ENCODE results near the gene CHCHD4. TPM values are rescaled to one million over a fixed set of nuclear protein-coding genes. Genes with fewer than 3 reads are reported as not detected.

The CHCHD4 gene
- total and polyA plus RNA-seq, 2 experiments from 2014 or later = 31.1 to 39.2 TPM

DNA sequence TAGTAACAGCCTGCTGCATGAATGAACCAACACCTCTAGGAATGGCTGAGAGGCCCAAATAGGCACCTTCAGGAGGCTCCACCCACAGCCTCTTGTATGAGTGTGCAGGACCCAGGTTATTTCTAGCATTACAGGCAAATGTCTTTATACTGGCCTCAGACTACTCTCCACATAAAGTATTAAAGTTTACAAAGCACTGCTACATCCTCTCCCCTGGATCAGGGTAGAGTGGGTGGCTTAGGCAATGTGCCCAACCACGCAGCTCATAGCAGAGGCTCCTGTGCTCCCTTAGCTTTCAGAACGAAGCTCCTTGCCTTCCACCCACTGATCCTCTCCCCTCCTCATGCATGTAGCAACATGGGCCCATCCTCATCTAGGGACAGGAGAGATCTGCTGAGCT lies 16.5 kb upstream of the CHCHD4 start:
- no peak overlapping the region for H3K27ac Mint-ChIP-seq
- TF ChIP-seq ZNF114 (CRISPR knock-in tag; IDR thresholded peaks at IDR 0.05) (no peak), EZH2phosphoT487 (IDR thresholded peaks at IDR 0.05; ENCODE audit: unreplicated experiment) (no peak), POLR2AphosphoS5 (IDR thresholded peaks at IDR 0.05; ENCODE audit: low read depth) (no peak), JUNB (IDR thresholded peaks at IDR 0.05; ENCODE audit: unreplicated experiment) (no peak), CREB1 (CRISPR knock-in tag; IDR thresholded peaks at IDR 0.05; ENCODE audit: low read depth) (no peak), EZH2 (IDR thresholded peaks at IDR 0.05; ENCODE audit: low read depth, unreplicated experiment) (no peak), STAT1 (IDR thresholded peaks at IDR 0.05; ENCODE audit: unreplicated experiment) (no peak), ZNF331 (CRISPR knock-in tag; IDR thresholded peaks at IDR 0.05; ENCODE audit: low read depth) (no peak), CTCF (conservative IDR thresholded peaks at IDR 0.05; ENCODE audit: low read depth in 2 of 2) (no peak), REST (IDR thresholded peaks at IDR 0.05; ENCODE audit: unreplicated experiment) (no peak), NANOG (IDR thresholded peaks at IDR 0.05; ENCODE audit: borderline replicate concordance) (no peak), ZNF462 (CRISPR knock-in tag; IDR thresholded peaks at IDR 0.05) (no peak)
- TF ChIP-seq, protein P1, sequence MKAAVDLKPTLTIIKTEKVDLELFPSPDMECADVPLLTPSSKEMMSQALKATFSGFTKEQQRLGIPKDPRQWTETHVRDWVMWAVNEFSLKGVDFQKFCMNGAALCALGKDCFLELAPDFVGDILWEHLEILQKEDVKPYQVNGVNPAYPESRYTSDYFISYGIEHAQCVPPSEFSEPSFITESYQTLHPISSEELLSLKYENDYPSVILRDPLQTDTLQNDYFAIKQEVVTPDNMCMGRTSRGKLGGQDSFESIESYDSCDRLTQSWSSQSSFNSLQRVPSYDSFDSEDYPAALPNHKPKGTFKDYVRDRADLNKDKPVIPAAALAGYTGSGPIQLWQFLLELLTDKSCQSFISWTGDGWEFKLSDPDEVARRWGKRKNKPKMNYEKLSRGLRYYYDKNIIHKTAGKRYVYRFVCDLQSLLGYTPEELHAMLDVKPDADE (IDR thresholded peaks at IDR 0.05) = no peak
- Histone ChIP-seq H3K79me2 (replicated peaks; ENCODE audit: insufficient read depth) (no peaks in the 10 kb centered on the region), H3K27me3 (ENCODE audit: insufficient read depth) (no peaks in the 10 kb centered on the region), H3K27ac (ENCODE audit: low read depth) (no peak overlapping the region), H2AFZ (no peak overlapping the region), H3F3A (replicated peaks; ENCODE audit: low read depth) (no peaks in the 10 kb centered on the region), H3K4me1 (ENCODE audit: insufficient read depth) (0 out of 2 replicates have a peak, but pooled peaks cover 4% of the 10 kb centered on the region), H4K20me1 (replicated peaks; ENCODE audit: insufficient read depth) (no peaks in the 10 kb centered on the region), H3K4me2 (no peak overlapping the region), H3K9me2 (ENCODE audit: insufficient read depth) (no peaks in the 10 kb centered on the region), H3K36me3 (ENCODE audit: insufficient read depth) (no peaks in the 10 kb centered on the region; the same call in none of the 2 replicates), H3K4me3 (no peak overlapping the region)
- no peak for ATAC-seq
- H3K9me3 Mint-ChIP-seq = no peaks in the 10 kb centered on the region
- peaks cover 11% of the 10 kb centered on the region for H3K4me1 Mint-ChIP-seq
- H3K36me3 Mint-ChIP-seq (ENCODE audit: low read depth) = peaks cover 36% of the 10 kb centered on the region
- H3K4me3 Mint-ChIP-seq = no peak overlapping the region
- DNase-seq (ENCODE audit: low spot score) = no peak
- H3K27me3 Mint-ChIP-seq (ENCODE audit: insufficient read depth, low read depth, poor library complexity) = peaks cover 3% of the 10 kb centered on the region

Measured in GM23338 (cell line).